GM18867 (cell line): ENCODE results near the gene DHRS13.
"Not testable (repeated sequence)": the region's sequence is repeated elsewhere in the genome, so short reads cannot be mapped to it uniquely, and the experiment has no call there.

Experiments
- ATAC-seq: cut with Tn5 transposase; IDR thresholded peaks from one replicate; pipeline ENCODE4 v1.9.1; 2021; ENCODE audit warnings: mild to moderate bottlenecking, moderate library complexity; ENCODE audit not compliant: unreplicated experiment

Gene DHRS13

GRCh38 chr17:28937044-28937729, 34.3 kb upstream of the DHRS13 start:
- ATAC-seq, result no peak

- ATAC-seq, result no peak
Observed at GRCh38 chr17:28935744-28936460, 33.0 kb upstream of the DHRS13 start.

- ATAC-seq, result not testable (repeated sequence)
Observed at GRCh38 chr17:28934508-28934907, 31.6 kb upstream of the DHRS13 start.

GRCh38 chr17:28929787-28930186, 26.9 kb upstream of the DHRS13 start:
- ATAC-seq, result no peak

GRCh38 chr17:28928061-28928460, 25.2 kb upstream of the DHRS13 start:
- ATAC-seq, result no peak

- ATAC-seq, result no peak
Observed at GRCh38 chr17:28926786-28927185, 23.9 kb upstream of the DHRS13 start.

- ATAC-seq, result no peak
Observed at GRCh38 chr17:28926366-28926765, 23.5 kb upstream of the DHRS13 start.

- peak; percentile 64 for ATAC-seq
Observed at GRCh38 chr17:28925912-28926365, 23.1 kb upstream of the DHRS13 start.

GRCh38 chr17:28920201-28920600, 17.3 kb upstream of the DHRS13 start:
- ATAC-seq, result no peak

- no peak for ATAC-seq
Observed at GRCh38 chr17:28918295-28918694, 15.4 kb upstream of the DHRS13 start.

- ATAC-seq, result no peak
Observed at GRCh38 chr17:28917465-28917864, 14.6 kb upstream of the DHRS13 start.

- no peak for ATAC-seq
Observed at GRCh38 chr17:28917029-28917428, 14.2 kb upstream of the DHRS13 start.

GRCh38 chr17:28916302-28916934, 13.5 kb upstream of the DHRS13 start:
- ATAC-seq, result no peak

- ATAC-seq, result no peak
Observed at GRCh38 chr17:28912938-28913333, 10.1 kb upstream of the DHRS13 start.

- no peak for ATAC-seq
Observed at GRCh38 chr17:28912281-28912937, 9.5 kb upstream of the DHRS13 start.

GRCh38 chr17:28911411-28912045, 8.6 kb upstream of the DHRS13 start:
- ATAC-seq, result no peak

GRCh38 chr17:28910534-28910933, 7.7 kb upstream of the DHRS13 start:
- no peak for ATAC-seq

- no peak for ATAC-seq
Observed at GRCh38 chr17:28908640-28909167, 5.8 kb upstream of the DHRS13 start.

GRCh38 chr17:28907709-28908475, 5.0 kb upstream of the DHRS13 start:
- ATAC-seq, result no peak
